Colonic mucosa (tissue), 4 donors: Measurements from ENCODE around the gene SAP25. TPM values are rescaled to one million over a fixed set of nuclear protein-coding genes. Genes with fewer than 3 reads are reported as not detected.

Source experiments
- DNase-seq: peaks from one replicate; pipeline ENCODE4 v3.0.0-alpha.2; 2020
- H3K27ac ChIP-seq: fragments of 200-600 bp; one replicate; pipeline ENCODE4 v1.8.0; 2021
- H3K27me3 ChIP-seq: fragments of 200-600 bp; one replicate; pipeline ENCODE4 v1.8.0; 2021
- H3K36me3 ChIP-seq: fragments of 200-600 bp; one replicate; pipeline ENCODE4 v1.8.0; 2021
- H3K4me1 ChIP-seq: fragments of 200-600 bp; one replicate; pipeline ENCODE4 v1.8.0; 2021; ENCODE audit warnings: mild to moderate bottlenecking
- H3K4me3 ChIP-seq: fragments of 200-600 bp; one replicate; pipeline ENCODE4 v1.8.0; 2021
- H3K9ac ChIP-seq, 2 donors: one replicate each; pipeline ENCODE4 v1.7.0; 2013; ENCODE audit warnings: control low read depth in 2 of 2, low read depth in 2 of 2, low read length in 2 of 2
- H3K9me3 ChIP-seq: fragments of 200-600 bp; one replicate; pipeline ENCODE4 v1.8.0; 2021
- CTCF ChIP-seq: fragments of 200-600 bp; IDR thresholded peaks from one replicate; pipeline ENCODE4 v1.8.0; 2022; ENCODE audit warnings: antibody characterized with exemption, mild to moderate bottlenecking
- intact Hi-C: fragments of 100-400 bp; cut with DNase I; formaldehyde crosslinking; loops from one replicate; pipeline ENCODE4 v1.14.1; 2022
- total RNA-seq, 2 donors: library from RNA; stranded (reverse); fragmentation: NEBNext Ultra II Directional in 1 of 2; extraction: Animal tissue kit (Norgen Biotek cat#: 25700) in 1 of 2; gene quantifications; one replicate each; pipeline ENCODE4 v1.2.1, GENCODE V29; 2021
- donor health status: healthy.
- donor health status: DM: no; HTN: no; CAD: no.
- donor health status: DM: no; HTN: no; CAD: no.

SAP25 gene
- 1 to 10 TPM in 1 of 2 donors, under 1 TPM in 1; 0.69 to 5.5 TPM for total RNA-seq

GRCh38 chr7:100573691-100574361 is at the start of gene SAP25:
SAP25 (minus strand) TSS chr7:100573900; CDS start chr7:100573742, 158 bp downstream.
- intact Hi-C loops, result no loop called here
- no peak within 1 kb of the TSS for H3K27ac ChIP-seq
- H3K9ac ChIP-seq, result no peak within 1 kb of the TSS
- no peak within 1 kb of the TSS for H3K4me3 ChIP-seq
- H3K9me3 ChIP-seq, result no peaks in the 10 kb centered on the region
- peaks cover 7% of the 10 kb centered on the region for H3K4me1 ChIP-seq
- no peak for DNase-seq
- no peak for TF ChIP-seq CTCF
- H3K27me3 ChIP-seq, result no peaks in the 10 kb centered on the region
- peaks cover 13% of the 10 kb centered on the region for H3K36me3 ChIP-seq

DNA sequence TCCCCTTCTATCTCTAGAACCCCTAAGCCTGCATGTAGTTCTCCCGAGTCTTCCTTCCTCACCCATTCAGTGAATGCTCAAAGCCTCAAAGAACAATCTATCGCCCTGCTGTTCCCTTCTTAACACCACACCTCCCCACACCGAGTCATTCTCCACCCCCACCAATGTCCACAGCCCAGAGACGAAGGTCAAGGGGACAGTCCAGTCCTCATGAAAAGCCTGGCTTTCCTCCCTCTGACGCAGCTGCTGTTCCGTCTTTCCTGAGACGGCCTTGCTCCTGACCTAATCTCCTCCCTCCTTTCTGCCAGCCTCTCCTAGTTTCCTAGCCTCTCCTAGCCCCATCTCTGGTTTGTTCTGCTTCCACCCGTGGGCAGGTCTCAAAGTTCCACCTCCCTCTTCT is 47.9 kb upstream of the SAP25 start:
- no peaks in the 10 kb centered on the region for H3K4me1 ChIP-seq
- H3K36me3 ChIP-seq, result no peaks in the 10 kb centered on the region
- no peaks in the 10 kb centered on the region for H3K27me3 ChIP-seq
- no peak overlapping the region for H3K27ac ChIP-seq
- no peak for DNase-seq
- H3K4me3 ChIP-seq, result no peak overlapping the region
- intact Hi-C loops, result no loop called here
- TF ChIP-seq CTCF, result no peak
- H3K9ac ChIP-seq, result no peak overlapping the region
- H3K9me3 ChIP-seq, result no peaks in the 10 kb centered on the region

- Histone ChIP-seq H3K27ac (no peak overlapping the region), H3K27me3 (no peaks in the 10 kb centered on the region), H3K4me1 (no peaks in the 10 kb centered on the region), H3K4me3 (no peak overlapping the region), H3K9me3 (no peaks in the 10 kb centered on the region), H3K9ac (no peak overlapping the region), H3K36me3 (no peaks in the 10 kb centered on the region)
- intact Hi-C loops, result no loop called here
- DNase-seq, result no peak
- no peak for TF ChIP-seq CTCF
These were observed 47.1 kb upstream of the SAP25 start for GRCh38 chr7:100620804-100621203.

DNA sequence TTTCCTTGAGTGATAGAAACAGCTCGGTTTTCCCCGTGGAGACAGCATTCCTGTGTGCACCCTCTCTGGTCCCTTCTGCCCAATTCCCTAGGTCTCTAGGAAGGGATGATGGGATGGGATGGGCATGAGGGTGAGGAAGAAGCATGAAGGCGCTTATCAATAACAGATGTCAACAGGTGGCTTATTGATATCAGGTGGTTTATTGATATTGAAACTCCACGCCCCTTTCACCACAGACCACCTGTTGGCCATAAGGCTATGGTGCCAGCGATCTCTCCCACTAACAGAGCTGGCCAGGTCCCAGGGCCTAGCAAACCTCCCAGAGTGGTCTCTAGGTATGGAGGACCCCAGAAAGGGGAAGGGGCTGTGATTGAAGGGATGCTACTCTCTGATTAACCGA is 46.5 kb upstream of the SAP25 start:
- Histone ChIP-seq H3K9me3 (no peaks in the 10 kb centered on the region), H3K36me3 (no peaks in the 10 kb centered on the region), H3K4me3 (no peak overlapping the region), H3K4me1 (no peaks in the 10 kb centered on the region), H3K27me3 (no peaks in the 10 kb centered on the region), H3K9ac (no peak overlapping the region), H3K27ac (no peak overlapping the region)
- intact Hi-C loops, result no loop called here
- TF ChIP-seq CTCF, result no peak
- DNase-seq, result no peak

DNA sequence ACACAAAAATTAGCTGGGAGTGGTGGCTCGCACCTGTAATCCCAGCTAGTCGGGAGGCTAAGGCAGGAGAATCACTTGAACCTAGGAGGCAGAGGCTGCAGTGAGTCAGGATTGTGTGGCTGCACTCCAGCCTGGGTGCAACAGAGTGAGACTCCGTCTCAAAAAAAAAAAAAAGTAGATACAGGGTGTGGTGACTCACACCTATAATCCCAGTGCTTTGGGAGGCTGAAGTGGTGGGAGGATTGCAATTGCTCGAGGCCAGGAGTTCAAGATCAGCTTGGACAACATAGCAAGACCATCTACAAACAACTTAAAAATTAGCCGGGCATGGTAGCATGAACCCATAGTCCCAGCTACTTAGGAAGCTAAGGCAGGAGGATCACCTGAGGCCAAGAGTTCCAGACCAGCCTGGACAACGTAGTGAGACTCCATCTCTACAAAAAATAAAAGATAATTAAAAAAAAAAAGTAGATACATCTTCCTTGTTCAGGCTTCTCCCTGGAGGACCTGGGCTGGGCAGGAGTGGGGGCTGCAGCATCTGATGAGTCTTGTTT is 40.7 kb upstream of the SAP25 start:
- intact Hi-C loops, result no loop called here
- H3K9ac ChIP-seq, result no peak overlapping the region
- no peaks in the 10 kb centered on the region for H3K27me3 ChIP-seq
- DNase-seq, result no peak
- H3K4me3 ChIP-seq, result no peak overlapping the region
- H3K4me1 ChIP-seq, result no peaks in the 10 kb centered on the region
- no peaks in the 10 kb centered on the region for H3K9me3 ChIP-seq
- no peaks in the 10 kb centered on the region for H3K36me3 ChIP-seq
- TF ChIP-seq CTCF, result no peak
- H3K27ac ChIP-seq, result no peak overlapping the region
